ENCODE data around the gene EIF3L.

DNA sequence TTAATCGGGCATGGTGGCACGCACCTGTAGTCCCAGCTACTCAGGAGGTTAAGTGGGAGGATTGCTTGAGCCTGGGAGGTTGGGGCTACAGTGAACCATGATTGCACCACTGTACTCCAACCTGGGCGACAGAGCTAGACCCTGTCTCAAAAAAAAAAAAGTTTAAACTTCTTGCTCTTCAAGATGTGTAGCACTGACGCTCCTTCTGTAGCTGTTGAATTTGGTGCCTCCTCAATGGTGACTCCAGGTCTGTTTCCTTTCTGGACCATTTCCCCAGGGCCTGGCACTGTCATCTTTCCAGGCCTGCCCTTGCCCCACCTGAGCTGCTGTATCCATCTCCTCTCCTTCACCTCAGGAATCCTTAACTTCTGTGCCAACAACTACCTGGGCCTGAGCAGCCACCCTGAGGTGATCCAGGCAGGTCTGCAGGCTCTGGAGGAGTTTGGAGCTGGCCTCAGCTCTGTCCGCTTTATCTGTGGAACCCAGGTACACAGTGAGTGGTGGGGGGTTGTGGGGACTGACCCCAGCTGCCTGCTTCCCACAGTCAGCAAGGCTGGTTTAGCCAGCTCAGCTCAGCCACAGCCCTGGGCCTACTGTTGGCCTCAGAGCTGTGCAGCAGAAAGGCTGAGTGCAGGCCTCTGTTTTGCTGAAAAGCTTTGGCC, 39.4 kb upstream of the EIF3L start:
- TF ChIP-seq, protein P1, sequence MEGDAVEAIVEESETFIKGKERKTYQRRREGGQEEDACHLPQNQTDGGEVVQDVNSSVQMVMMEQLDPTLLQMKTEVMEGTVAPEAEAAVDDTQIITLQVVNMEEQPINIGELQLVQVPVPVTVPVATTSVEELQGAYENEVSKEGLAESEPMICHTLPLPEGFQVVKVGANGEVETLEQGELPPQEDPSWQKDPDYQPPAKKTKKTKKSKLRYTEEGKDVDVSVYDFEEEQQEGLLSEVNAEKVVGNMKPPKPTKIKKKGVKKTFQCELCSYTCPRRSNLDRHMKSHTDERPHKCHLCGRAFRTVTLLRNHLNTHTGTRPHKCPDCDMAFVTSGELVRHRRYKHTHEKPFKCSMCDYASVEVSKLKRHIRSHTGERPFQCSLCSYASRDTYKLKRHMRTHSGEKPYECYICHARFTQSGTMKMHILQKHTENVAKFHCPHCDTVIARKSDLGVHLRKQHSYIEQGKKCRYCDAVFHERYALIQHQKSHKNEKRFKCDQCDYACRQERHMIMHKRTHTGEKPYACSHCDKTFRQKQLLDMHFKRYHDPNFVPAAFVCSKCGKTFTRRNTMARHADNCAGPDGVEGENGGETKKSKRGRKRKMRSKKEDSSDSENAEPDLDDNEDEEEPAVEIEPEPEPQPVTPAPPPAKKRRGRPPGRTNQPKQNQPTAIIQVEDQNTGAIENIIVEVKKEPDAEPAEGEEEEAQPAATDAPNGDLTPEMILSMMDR (conservative IDR thresholded peaks at IDR 0.05): no peak
- no peak for TF ChIP-seq EZH2 (IDR thresholded peaks at IDR 0.05; ENCODE audit: low read depth)

Data from PC-9 (cell line).